Activated naive CD4-positive, alpha-beta T cell treated with anti-CD3 and anti-CD28 coated beads, Interleukin-2, amount 50 U/mL, for 16 hours (primary cell): ENCODE measurements around the gene OR10P1.

ENCODE experiments used
- DNase-seq: peaks from one replicate; pipeline ENCODE4 v3.0.0-alpha.2; 2020

The OR10P1 gene

DNA sequence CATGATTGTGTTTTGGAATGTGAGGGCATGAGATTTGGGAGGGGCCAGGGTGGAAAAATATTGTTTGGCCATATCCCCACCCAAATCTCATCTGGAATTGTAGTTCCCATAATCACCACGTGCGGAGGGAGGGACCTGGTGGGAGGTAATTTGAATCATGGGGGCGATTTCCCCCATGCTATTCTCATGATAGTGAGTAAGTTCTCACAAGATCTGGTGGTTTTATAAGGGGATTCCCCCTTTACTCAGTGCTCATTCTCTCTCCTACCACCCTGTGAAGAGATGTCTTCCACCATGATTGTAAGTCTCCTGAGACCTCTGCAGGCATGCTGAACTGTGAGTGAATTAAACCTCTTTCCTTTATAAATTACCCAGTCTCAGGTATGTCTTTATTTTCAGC, 15.7 kb downstream of the OR10P1 start:
- DNase-seq, result peak; percentile 34

GRCh38 chr12:55653031-55653430, 16.3 kb downstream of the OR10P1 start:
- DNase-seq, result peak; percentile 22

GRCh38 chr12:55654511-55655214, 18.0 kb downstream of the OR10P1 start:
- no peak for DNase-seq

DNA sequence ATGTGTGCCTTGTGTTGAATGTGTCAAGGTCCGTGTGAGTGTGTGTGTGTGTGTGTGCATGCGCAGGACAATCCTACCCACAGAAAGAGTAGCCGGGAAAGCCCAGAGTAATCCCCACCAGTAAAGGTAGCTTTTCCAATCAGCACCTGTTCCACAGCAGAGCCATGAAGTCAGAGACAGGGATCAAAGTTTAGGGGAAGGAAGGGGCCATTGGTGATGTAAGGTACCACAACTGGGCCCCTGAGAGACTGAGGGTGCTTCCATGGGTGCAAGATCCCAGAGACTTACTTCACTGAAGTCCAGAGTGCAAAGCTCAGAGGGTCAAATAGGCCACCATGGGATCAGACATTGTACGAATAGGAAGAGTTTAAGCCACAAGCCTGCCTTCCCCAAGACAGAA, 20.5 kb downstream of the OR10P1 start:
- DNase-seq, result no peak

- DNase-seq, result no peak
These were observed 21.5 kb downstream of the OR10P1 start for GRCh38 chr12:55658212-55658611.

- DNase-seq, result no peak
These were observed 22.1 kb downstream of the OR10P1 start for GRCh38 chr12:55658635-55659391.

- no peak for DNase-seq
These were observed 23.0 kb downstream of the OR10P1 start for GRCh38 chr12:55659486-55660385.

DNA sequence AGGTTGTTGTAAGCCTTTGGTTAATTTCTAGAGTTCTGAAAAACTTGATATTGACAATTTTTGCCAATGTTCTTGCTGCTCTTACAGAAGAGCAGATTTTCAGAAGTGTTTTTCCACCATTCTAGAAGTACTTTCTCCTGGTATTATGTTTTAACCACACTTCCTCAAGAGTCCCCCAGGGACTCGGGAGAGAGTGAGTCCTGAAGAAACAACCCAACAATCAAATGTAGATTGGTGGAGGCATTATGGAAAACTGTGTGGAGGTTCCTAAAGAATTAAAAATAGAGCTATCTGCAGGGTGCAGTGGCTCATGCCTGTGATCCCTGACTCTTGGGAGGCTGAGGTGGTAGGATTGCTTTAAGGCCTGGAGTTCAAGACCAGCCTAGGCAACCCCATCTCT, 26.7 kb downstream of the OR10P1 start:
- no peak for DNase-seq

GRCh38 chr12:55664826-55665225, 28.1 kb downstream of the OR10P1 start:
- no peak for DNase-seq

GRCh38 chr12:55666508-55666907, 29.8 kb downstream of the OR10P1 start:
- DNase-seq, result no peak

DNA sequence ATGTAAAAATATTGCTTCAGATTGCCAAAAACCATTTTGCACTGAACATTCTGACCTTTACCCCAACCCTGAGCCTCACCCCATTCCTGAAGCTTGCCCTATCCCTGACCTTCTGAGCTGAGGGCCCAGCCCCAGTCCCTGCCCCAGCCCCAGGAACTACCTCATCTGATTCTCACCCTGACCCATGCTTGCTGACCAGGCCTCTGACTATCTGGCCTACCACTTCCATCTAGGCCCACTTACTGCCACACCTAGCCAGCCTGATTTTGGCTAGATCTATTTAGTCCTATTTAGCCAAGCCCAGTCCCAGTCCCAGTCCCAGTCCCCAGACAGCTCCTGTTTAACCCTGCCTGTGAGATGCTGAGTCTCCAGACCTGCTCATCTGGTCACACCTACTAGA, 33.6 kb downstream of the OR10P1 start:
- DNase-seq, result no peak

GRCh38 chr12:55671746-55672145, 35.1 kb downstream of the OR10P1 start:
- DNase-seq, result no peak

DNA sequence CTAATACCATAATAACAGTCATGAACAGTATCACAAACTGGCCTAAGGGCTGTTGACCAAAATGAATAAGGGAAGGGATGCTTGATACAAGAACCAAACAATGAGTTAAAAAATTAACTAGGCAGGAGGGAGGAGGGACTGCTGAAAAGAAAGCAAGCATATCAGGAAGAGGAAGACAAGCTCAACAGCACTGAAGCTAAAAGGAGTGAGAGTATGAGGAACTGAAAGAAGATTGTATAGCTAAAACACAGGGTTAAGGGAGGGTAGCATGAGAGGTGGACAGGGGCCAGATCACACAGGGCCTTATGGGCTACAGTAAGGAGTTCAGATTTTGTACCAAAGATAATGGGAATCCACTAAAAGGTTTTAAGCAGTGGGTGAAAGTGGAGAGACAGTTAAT, 36.9 kb downstream of the OR10P1 start:
- no peak for DNase-seq

DNA sequence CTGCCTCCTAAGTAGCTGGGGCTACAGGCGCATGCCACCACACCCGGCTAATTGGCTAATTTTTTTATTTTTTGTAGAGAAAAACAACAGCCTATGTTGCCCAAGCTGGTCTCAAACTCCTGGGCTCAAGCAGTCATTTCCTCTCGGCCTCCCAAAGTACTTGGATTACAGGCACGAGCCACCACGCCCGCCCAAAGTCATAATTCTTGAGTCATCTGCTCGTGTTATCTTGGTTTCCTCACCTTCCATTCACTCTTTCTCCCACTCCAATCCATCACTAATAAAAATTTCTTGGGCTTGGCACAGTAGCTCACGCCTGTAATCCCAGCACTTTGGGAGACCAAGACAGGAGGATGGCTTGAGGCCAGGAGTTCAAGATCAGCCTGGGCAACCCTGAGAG, 39.0 kb downstream of the OR10P1 start:
- no peak for DNase-seq

DNA sequence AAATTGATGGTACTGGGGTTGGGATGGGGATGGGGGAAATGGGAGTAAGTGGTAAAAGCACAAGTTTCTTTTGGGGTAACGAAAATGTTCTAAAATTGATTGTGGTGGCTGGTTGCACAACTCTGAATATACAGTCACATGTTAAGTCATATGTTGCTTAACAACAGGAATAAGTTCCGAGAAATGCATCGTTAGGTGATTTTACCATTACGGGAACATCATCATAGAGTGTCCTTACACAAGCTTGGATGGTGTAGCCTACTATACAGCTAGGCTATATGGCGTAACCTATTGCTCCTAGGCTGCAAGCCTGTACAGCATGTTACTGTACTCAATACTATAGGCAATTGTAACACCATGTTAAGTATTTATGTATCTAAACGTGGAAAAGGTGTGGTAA, 40.0 kb downstream of the OR10P1 start:
- no peak for DNase-seq

- no peak for DNase-seq
These were observed 43.0 kb downstream of the OR10P1 start for GRCh38 chr12:55679691-55680090.

DNA sequence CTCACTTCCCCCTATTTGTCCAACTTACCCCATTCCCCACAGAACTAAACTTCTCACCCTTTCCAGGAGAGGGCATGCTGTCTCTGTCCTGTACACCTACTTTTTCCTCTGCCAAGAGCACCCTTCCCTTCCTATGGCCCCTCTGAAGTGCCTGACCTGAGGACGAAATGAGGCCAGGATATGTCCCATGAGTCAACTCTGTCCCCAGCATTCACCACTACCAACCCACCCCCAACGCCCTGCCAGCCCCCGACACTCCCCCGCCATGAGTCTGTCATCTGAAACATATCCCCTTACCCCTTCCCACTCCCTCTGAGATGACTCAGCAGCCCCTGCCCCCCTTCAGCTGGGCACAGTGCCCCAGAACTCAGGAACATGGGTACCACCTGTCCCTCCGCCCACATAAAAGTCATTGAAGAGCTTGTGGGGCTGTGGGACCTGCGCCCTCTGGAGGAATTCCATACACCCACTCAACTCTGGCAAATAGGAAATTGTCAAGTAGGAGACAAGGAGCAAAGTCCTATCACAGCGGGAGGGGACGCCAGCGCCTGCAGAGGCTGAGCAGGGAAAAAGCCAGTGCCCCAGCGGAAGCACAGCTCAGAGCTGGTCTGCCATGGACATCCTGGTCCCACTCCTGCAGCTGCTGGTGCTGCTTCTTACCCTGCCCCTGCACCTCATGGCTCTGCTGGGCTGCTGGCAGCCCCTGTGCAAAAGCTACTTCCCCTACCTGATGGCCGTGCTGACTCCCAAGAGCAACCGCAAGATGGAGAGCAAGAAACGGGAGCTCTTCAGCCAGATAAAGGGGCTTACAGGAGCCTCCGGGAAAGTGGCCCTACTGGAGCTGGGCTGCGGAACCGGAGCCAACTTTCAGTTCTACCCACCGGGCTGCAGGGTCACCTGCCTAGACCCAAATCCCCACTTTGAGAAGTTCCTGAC, 44.7 kb downstream of the OR10P1 start:
- no peak for DNase-seq

- DNase-seq, result no peak
These were observed 45.5 kb downstream of the OR10P1 start for GRCh38 chr12:55682087-55682796.

- DNase-seq, result no peak
These were observed 47.0 kb downstream of the OR10P1 start for GRCh38 chr12:55683676-55684075.

DNA sequence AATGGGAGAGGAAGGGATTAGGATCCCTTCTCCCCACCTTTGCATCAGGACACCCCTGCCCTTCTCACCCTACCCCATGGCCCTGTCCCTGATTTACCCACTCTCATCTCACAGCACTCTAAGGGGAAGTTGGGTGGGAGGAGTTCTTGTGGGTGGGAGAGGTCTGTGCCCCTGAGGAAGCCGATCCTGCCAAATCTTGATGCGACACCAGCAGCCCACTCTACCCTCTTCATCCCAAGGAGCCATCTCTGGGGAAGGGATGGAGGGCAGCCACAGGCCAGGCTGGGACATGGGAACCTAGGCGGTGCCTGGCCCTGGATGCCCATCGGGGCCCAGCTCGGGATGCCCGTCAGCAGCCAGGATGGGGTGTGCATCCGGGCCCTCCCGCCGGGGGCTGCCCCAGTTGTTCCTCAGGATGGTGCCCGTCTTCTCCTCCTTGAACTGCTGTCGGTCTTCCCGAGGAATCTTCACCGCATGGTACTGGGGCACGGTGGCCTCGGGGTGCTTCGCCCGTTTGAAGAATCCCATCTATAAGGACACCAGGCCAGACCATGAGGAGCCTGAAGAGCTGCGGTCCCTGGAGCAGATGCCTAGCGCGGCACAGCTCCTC, 48.2 kb downstream of the OR10P1 start:
- no peak for DNase-seq

DNA sequence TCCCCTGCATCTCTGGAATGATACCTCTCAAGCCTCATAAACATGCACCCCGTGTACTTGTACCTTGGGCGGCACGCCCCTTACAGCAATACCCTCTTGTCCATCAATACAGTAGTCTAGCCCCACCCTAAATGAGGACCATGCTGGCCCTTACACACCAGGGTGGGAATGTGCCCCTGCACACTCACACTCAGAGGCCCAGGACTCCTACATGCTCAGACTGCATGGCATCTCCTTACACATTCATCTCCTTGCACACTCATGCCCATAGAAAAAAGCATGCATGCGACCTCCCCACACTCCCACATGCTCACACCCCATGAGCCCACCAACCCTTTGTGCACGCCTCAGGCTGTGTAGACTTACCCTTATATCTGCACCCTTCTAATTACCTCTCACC, 49.0 kb downstream of the OR10P1 start:
- no peak for DNase-seq
